ENCODE results near the gene KCNH2. TPM values are rescaled to one million over a fixed set of nuclear protein-coding genes. Genes with fewer than 3 reads are reported as not detected.

The KCNH2 gene
- total and polyA plus RNA-seq, 2 experiments from 2014 or later: 2.6 to 14.7 TPM

GRCh38 chr7:150952331-150953050 is 25.6 kb downstream of the KCNH2 start:
- Mint-ChIP-seq H3K4me3 (no peak overlapping the region), H3K27ac (no peak overlapping the region), H3K36me3 (ENCODE audit: low read depth) (no peaks in the 10 kb centered on the region), H3K9me3 (no peaks in the 10 kb centered on the region), H3K27me3 (ENCODE audit: insufficient read depth, low read depth, poor library complexity) (peaks cover 21% of the 10 kb centered on the region), H3K4me1 (peaks cover 32% of the 10 kb centered on the region)
- Histone ChIP-seq H2AFZ (no peak overlapping the region), H3F3A (replicated peaks; ENCODE audit: low read depth) (no peaks in the 10 kb centered on the region), H3K79me2 (replicated peaks; ENCODE audit: insufficient read depth) (no peaks in the 10 kb centered on the region), H4K20me1 (replicated peaks; ENCODE audit: insufficient read depth) (no peaks in the 10 kb centered on the region; the same call in 1 of the 2 replicates), H3K36me3 (ENCODE audit: insufficient read depth) (no peaks in the 10 kb centered on the region), H3K4me3 (no peak overlapping the region), H3K27me3 (ENCODE audit: insufficient read depth) (peaks cover 27% of the 10 kb centered on the region), H3K4me1 (ENCODE audit: insufficient read depth) (peaks cover 26% of the 10 kb centered on the region), H3K27ac (ENCODE audit: low read depth) (no peak overlapping the region), H3K4me2 (no peak overlapping the region), H3K9me2 (ENCODE audit: insufficient read depth) (no peaks in the 10 kb centered on the region)
- no peak for DNase-seq (ENCODE audit: low spot score)
- ATAC-seq: no peak
- no peak for TF ChIP-seq POLR2AphosphoS5 (IDR thresholded peaks at IDR 0.05; ENCODE audit: low read depth)
- no peak for TF ChIP-seq CREB1 (CRISPR knock-in tag; IDR thresholded peaks at IDR 0.05; ENCODE audit: low read depth)
- no peak for TF ChIP-seq CTCF (conservative IDR thresholded peaks at IDR 0.05; ENCODE audit: low read depth in 2 of 2)
- TF ChIP-seq ZNF462 (CRISPR knock-in tag; IDR thresholded peaks at IDR 0.05): no peak
- TF ChIP-seq EZH2 (IDR thresholded peaks at IDR 0.05; ENCODE audit: low read depth, unreplicated experiment): no peak
- TF ChIP-seq STAT1 (IDR thresholded peaks at IDR 0.05; ENCODE audit: unreplicated experiment): no peak
- TF ChIP-seq EZH2phosphoT487 (IDR thresholded peaks at IDR 0.05; ENCODE audit: unreplicated experiment): no peak
- no peak for TF ChIP-seq ZNF331 (CRISPR knock-in tag; IDR thresholded peaks at IDR 0.05; ENCODE audit: low read depth)
- TF ChIP-seq ZNF114 (CRISPR knock-in tag; IDR thresholded peaks at IDR 0.05): no peak
- no peak for TF ChIP-seq ETS1 (IDR thresholded peaks at IDR 0.05)
- no peak for TF ChIP-seq NANOG (IDR thresholded peaks at IDR 0.05; ENCODE audit: borderline replicate concordance)
- no peak for TF ChIP-seq REST (IDR thresholded peaks at IDR 0.05; ENCODE audit: unreplicated experiment)
- TF ChIP-seq JUNB (IDR thresholded peaks at IDR 0.05; ENCODE audit: unreplicated experiment): no peak

All from GM23338 (cell line).